ENCODE data around the gene RAE1.

DNA sequence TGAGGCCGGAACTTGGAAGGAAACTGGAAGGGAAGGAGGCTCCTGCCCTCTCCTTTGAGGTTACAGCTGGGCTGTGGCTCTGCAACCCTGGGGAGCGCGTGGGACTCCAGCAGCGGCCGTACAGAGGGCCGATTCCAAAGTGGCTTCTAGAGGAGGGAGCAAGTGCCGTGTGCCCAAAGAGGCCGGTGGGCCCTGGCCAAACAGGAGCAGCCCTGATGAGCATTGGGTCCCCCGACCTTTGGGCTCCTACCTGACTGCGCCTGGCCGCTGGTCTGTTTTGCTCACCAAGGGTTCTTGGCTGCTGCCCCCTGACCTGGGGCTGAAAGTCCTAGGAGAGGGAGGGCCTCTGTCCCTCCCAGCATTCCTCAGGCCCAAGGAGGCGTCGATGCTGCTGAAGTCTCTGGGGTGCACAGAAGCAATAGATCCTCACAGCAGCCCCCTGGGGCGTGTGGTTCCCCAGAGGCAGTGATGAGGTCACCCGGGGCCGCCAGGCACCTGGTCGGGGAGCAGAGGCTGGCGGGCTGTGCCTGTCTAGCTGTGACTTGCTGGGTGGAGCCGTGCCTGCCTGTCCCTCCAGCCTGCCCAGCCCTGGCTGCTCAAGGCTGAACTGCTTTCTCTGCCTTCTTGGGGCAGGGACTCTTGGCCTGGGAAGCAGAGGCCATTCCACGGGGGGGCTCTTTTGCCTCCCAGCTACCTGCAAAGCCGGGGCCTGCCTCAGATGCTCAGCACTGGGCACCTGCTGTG lies 49.9 kb downstream of the RAE1 start:
- TF ChIP-seq, protein P1, sequence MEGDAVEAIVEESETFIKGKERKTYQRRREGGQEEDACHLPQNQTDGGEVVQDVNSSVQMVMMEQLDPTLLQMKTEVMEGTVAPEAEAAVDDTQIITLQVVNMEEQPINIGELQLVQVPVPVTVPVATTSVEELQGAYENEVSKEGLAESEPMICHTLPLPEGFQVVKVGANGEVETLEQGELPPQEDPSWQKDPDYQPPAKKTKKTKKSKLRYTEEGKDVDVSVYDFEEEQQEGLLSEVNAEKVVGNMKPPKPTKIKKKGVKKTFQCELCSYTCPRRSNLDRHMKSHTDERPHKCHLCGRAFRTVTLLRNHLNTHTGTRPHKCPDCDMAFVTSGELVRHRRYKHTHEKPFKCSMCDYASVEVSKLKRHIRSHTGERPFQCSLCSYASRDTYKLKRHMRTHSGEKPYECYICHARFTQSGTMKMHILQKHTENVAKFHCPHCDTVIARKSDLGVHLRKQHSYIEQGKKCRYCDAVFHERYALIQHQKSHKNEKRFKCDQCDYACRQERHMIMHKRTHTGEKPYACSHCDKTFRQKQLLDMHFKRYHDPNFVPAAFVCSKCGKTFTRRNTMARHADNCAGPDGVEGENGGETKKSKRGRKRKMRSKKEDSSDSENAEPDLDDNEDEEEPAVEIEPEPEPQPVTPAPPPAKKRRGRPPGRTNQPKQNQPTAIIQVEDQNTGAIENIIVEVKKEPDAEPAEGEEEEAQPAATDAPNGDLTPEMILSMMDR (IDR thresholded peaks at IDR 0.05), result no peak
- no peak for TF ChIP-seq POLR2A (IDR thresholded peaks at IDR 0.05)
- TF ChIP-seq POLR2AphosphoS5 (IDR thresholded peaks at IDR 0.05), result no peak

Data from breast epithelium (tissue), 3 donors.